ENCODE measurements around the gene MYH11.

GRCh38 chr16:15751940-15752339 lies 104.9 kb downstream of the MYH11 start:
- TF ChIP-seq, protein P1, sequence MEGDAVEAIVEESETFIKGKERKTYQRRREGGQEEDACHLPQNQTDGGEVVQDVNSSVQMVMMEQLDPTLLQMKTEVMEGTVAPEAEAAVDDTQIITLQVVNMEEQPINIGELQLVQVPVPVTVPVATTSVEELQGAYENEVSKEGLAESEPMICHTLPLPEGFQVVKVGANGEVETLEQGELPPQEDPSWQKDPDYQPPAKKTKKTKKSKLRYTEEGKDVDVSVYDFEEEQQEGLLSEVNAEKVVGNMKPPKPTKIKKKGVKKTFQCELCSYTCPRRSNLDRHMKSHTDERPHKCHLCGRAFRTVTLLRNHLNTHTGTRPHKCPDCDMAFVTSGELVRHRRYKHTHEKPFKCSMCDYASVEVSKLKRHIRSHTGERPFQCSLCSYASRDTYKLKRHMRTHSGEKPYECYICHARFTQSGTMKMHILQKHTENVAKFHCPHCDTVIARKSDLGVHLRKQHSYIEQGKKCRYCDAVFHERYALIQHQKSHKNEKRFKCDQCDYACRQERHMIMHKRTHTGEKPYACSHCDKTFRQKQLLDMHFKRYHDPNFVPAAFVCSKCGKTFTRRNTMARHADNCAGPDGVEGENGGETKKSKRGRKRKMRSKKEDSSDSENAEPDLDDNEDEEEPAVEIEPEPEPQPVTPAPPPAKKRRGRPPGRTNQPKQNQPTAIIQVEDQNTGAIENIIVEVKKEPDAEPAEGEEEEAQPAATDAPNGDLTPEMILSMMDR (IDR thresholded peaks at IDR 0.05 in 8 of 11, conservative IDR thresholded peaks at IDR 0.05 in 3 of 11), result no peak
- no peak for TF ChIP-seq POLR2A (IDR thresholded peaks at IDR 0.05)

Measured in spleen (tissue), 7 donors.